ENCODE measurements around the gene ZNF775. TPM values are rescaled to one million over a fixed set of nuclear protein-coding genes. Genes with fewer than 3 reads are reported as not detected.
A peak's percentile ranks its signal among the peaks of the same experiment; 100 is the strongest.

ZNF775 gene
- total RNA-seq, 1 donor from 2014 or later: 3.0 TPM

- Mint-ChIP-seq H3K36me3 (peaks cover 4% of the 10 kb centered on the region), H3K27ac (peak overlapping the region; percentile 74), H3K9me3 (no peaks in the 10 kb centered on the region)
Measured at GRCh38 chr7:150413640-150414081, 34.5 kb downstream of the ZNF775 start.

GRCh38 chr7:150415161-150416153 lies 36.3 kb downstream of the ZNF775 start:
- Histone ChIP-seq H3K79me2 (ENCODE audit: low read depth) (no peaks in the 10 kb centered on the region), H3F3A (ENCODE audit: low read depth) (no peaks in the 10 kb centered on the region), H3K27ac (no peak overlapping the region), H3K4me3 (no peak overlapping the region), H3K9ac (no peak overlapping the region), H2AFZ (replicated peaks) (no peak overlapping the region), H3K27me3 (peaks cover 11% of the 10 kb centered on the region), H4K20me1 (ENCODE audit: low read depth) (no peaks in the 10 kb centered on the region), H3K4me2 (no peak overlapping the region), H3K36me3 (no peaks in the 10 kb centered on the region), H3K4me1 (no peaks in the 10 kb centered on the region), H3K9me3 (ENCODE audit: low read depth) (no peaks in the 10 kb centered on the region)
- H3K36me3 Mint-ChIP-seq: peaks cover 2% of the 10 kb centered on the region
- H3K4me3 Mint-ChIP-seq: no peak overlapping the region
- H3K27ac Mint-ChIP-seq: peak overlapping the region; percentile 86
- H3K27me3 Mint-ChIP-seq (ENCODE audit: insufficient read depth, low read depth): peaks cover 14% of the 10 kb centered on the region
- DNase-seq (ENCODE audit: low spot score): no peak
- H3K4me1 Mint-ChIP-seq: peaks cover 38% of the 10 kb centered on the region
- no peaks in the 10 kb centered on the region for H3K9me3 Mint-ChIP-seq
- TF ChIP-seq EZH2phosphoT487 (IDR thresholded peaks at IDR 0.05) (no peak), EZH2 (IDR thresholded peaks at IDR 0.05) (no peak)
- TF ChIP-seq, protein P1, sequence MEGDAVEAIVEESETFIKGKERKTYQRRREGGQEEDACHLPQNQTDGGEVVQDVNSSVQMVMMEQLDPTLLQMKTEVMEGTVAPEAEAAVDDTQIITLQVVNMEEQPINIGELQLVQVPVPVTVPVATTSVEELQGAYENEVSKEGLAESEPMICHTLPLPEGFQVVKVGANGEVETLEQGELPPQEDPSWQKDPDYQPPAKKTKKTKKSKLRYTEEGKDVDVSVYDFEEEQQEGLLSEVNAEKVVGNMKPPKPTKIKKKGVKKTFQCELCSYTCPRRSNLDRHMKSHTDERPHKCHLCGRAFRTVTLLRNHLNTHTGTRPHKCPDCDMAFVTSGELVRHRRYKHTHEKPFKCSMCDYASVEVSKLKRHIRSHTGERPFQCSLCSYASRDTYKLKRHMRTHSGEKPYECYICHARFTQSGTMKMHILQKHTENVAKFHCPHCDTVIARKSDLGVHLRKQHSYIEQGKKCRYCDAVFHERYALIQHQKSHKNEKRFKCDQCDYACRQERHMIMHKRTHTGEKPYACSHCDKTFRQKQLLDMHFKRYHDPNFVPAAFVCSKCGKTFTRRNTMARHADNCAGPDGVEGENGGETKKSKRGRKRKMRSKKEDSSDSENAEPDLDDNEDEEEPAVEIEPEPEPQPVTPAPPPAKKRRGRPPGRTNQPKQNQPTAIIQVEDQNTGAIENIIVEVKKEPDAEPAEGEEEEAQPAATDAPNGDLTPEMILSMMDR (IDR thresholded peaks at IDR 0.05): no peak

More at GRCh38 chr7:150413640-150414081, 34.5 kb downstream of the ZNF775 start:
- H2AFZ ChIP-seq (replicated peaks): no peak overlapping the region
- H3K27me3 ChIP-seq: no peaks in the 10 kb centered on the region
- no peak overlapping the region for H3K27ac ChIP-seq
- no peaks in the 10 kb centered on the region for H3K79me2 ChIP-seq (ENCODE audit: low read depth)
- no peaks in the 10 kb centered on the region for H4K20me1 ChIP-seq (ENCODE audit: low read depth)
- Mint-ChIP-seq H3K4me1 (peaks cover 36% of the 10 kb centered on the region), H3K4me3 (no peak overlapping the region), H3K27me3 (ENCODE audit: insufficient read depth, low read depth) (peaks cover 14% of the 10 kb centered on the region)
- H3K9ac ChIP-seq: no peak overlapping the region
- no peaks in the 10 kb centered on the region for H3F3A ChIP-seq (ENCODE audit: low read depth)
- no peaks in the 10 kb centered on the region for H3K4me1 ChIP-seq
- H3K9me3 ChIP-seq (ENCODE audit: low read depth): no peaks in the 10 kb centered on the region
- TF ChIP-seq, protein P1 (IDR thresholded peaks at IDR 0.05): no peak
- TF ChIP-seq EZH2 (IDR thresholded peaks at IDR 0.05) (no peak), EZH2phosphoT487 (IDR thresholded peaks at IDR 0.05) (no peak)
- H3K4me3 ChIP-seq: no peak overlapping the region
- no peak overlapping the region for H3K4me2 ChIP-seq
- H3K36me3 ChIP-seq: no peaks in the 10 kb centered on the region
- no peak for DNase-seq (ENCODE audit: low spot score)

DNA sequence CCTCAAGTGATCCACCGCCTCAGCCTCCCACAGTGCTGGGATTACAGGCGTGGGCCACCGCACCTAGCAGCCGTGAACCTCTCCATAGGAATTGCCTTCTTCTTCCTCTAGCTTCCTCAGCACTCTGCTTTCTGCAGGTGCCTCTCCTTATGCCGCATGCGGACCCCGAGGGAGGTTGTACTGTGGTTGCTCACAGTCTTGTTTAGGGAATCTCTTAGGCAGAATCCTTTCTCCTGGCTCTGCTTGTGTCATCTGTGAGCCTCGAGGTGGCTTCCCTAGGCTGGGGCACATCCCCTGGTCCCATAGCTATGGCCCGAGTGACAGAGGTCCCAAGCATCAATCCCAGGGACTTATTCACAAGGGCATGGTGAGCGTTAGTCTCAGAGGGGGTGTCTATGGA lies 38.1 kb downstream of the ZNF775 start:
- Histone ChIP-seq H3K4me3 (no peak overlapping the region), H3F3A (ENCODE audit: low read depth) (no peaks in the 10 kb centered on the region), H3K9ac (no peak overlapping the region), H3K27ac (no peak overlapping the region), H2AFZ (replicated peaks) (no peak overlapping the region), H3K27me3 (peaks cover 16% of the 10 kb centered on the region), H3K79me2 (ENCODE audit: low read depth) (no peaks in the 10 kb centered on the region), H4K20me1 (ENCODE audit: low read depth) (no peaks in the 10 kb centered on the region), H3K4me1 (no peaks in the 10 kb centered on the region), H3K36me3 (no peaks in the 10 kb centered on the region), H3K4me2 (no peak overlapping the region), H3K9me3 (ENCODE audit: low read depth) (no peaks in the 10 kb centered on the region)
- Mint-ChIP-seq H3K36me3 (no peaks in the 10 kb centered on the region), H3K4me1 (peaks cover 29% of the 10 kb centered on the region), H3K27me3 (ENCODE audit: insufficient read depth, low read depth) (peaks cover 13% of the 10 kb centered on the region), H3K4me3 (no peak overlapping the region), H3K9me3 (no peaks in the 10 kb centered on the region), H3K27ac (no peak overlapping the region)
- DNase-seq (ENCODE audit: low spot score): no peak
- TF ChIP-seq, protein P1 (IDR thresholded peaks at IDR 0.05): no peak
- no peak for TF ChIP-seq EZH2 (IDR thresholded peaks at IDR 0.05)
- no peak for TF ChIP-seq EZH2phosphoT487 (IDR thresholded peaks at IDR 0.05)
